Measurements from ENCODE around the gene PDSS2.
"Not testable (repeated sequence)": the region's sequence is repeated elsewhere in the genome, so short reads cannot be mapped to it uniquely, and the experiment has no call there.

PDSS2 gene

GRCh38 chr6:107219851-107220250, 239.5 kb downstream of the PDSS2 start:
- DNase-seq (ENCODE audit: low read depth, low spot score), result no peak

- DNase-seq (ENCODE audit: low read depth, low spot score), result no peak
These were observed 241.2 kb downstream of the PDSS2 start for GRCh38 chr6:107218142-107218541.

GRCh38 chr6:107217248-107217647, 242.1 kb downstream of the PDSS2 start:
- no peak for DNase-seq (ENCODE audit: low read depth, low spot score)

GRCh38 chr6:107216197-107216933, 243.0 kb downstream of the PDSS2 start:
- no peak for DNase-seq (ENCODE audit: low read depth, low spot score)

DNA sequence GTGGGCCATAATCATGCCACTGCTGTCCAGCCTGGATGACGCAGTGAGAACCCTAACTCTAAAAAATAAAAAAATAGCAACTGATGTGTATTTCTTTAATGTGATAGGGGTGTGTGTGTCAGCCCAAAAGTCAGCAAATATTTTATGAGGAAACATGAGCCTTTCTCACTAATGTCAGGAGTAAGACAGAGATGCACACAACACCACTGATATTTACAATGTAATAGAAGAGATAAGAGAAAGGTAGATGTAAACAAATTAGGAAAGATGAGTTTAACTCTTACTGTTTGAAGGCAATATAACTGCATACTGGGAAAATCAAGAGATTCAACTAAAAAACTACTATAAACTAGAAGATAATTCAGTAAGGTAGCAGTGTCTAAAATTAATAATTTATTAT, 244.0 kb downstream of the PDSS2 start:
- DNase-seq (ENCODE audit: low read depth, low spot score), result no peak

DNA sequence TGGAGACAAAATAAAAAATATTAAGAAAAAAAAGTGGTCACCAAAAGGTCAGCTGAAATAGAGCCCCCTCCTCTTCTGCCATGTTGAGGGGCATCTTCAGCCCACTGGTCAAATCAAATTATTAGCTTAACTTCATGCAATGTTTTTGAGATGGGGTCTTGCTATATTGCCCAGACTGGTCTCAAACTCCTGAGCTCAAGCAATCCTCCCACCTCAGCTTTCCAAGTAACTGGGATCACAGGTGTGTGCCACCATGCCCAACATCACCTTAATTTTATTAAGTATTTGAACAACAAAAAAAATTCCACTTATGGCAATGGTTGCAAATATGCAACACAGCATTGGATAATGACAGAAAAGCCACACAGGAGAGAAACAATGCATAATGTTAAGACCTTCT, 244.7 kb downstream of the PDSS2 start:
- DNase-seq (ENCODE audit: low read depth, low spot score), result no peak

GRCh38 chr6:107209406-107210305, 249.7 kb downstream of the PDSS2 start:
- no peak for DNase-seq (ENCODE audit: low read depth, low spot score)

DNA sequence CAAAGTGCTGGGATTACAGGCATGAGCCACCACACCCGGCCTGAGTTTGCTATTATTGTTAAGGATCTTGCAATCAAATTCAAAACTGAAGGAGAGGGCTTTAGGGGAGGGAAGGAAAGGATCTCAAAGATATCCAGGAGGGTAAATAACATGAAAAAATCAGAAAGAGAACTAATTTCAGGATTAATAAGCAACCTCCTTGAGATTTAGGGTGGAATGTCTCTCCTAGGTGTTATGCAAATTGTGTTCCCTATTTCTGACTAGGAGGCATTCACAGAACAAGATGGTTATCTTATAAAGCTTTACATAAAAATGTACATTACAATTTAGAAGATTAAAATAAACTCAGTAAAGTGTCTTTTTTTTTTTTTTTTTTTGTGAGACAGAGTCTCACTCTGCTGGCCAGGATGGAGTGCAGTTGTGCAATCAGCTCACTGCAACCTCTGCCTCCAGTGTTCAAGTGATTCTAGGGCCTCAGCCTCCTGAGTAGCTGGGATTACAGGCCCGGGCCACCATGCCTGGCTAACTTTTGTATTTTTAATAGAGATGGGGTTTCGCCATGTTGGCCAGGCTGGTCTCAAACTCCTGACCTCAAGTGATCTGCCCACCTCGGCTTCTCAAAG, 252.0 kb downstream of the PDSS2 start:
- DNase-seq (ENCODE audit: low read depth, low spot score), result no peak

GRCh38 chr6:107205058-107205998, 254.0 kb downstream of the PDSS2 start:
- DNase-seq (ENCODE audit: low read depth, low spot score), result no peak

- DNase-seq (ENCODE audit: low read depth, low spot score), result no peak
These were observed 256.4 kb downstream of the PDSS2 start for GRCh38 chr6:107202876-107203468.

GRCh38 chr6:107198631-107199416, 260.5 kb downstream of the PDSS2 start:
- DNase-seq (ENCODE audit: low read depth, low spot score), result no peak

DNA sequence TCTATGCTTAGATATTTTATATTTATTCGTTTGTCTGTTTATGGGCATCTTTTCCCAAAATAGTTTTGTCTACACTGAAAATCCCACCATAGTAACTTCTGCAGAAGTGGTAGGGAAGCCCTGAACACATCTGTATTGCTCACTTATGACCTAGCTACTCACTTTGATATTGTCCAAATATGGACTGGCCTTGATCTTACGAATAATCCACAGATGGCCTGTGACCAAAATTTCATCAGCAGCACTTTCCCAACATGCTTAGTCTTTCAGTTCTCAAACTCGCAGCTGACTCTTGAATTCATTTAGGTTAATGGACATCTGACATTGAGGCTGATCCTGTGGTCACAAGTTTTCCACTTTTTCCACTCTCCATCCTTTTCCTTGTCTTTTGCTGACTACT, 263.2 kb downstream of the PDSS2 start:
- no peak for DNase-seq (ENCODE audit: low read depth, low spot score)

DNA sequence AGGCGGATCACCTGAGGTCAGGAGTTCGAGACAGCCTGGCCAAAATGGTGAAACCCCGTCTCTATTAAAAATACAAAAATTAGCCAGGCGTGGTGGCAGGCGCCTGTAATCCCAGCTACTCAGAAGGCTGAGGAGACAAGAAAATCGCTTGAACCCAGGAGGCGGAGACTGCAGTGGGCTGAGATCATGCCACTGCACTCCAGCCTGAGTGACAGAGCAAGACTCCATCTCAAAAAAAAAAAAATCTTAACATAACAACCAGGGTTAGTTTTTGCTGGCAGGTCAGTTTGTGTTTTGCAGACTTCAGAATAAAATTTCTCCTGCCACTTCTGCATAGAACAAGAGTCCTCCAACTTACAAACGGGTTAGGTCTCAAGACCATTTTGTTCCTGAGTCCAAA, 264.6 kb downstream of the PDSS2 start:
- not testable (repeated sequence) for DNase-seq (ENCODE audit: low read depth, low spot score)

GRCh38 chr6:107192830-107193229, 266.5 kb downstream of the PDSS2 start:
- no peak for DNase-seq (ENCODE audit: low read depth, low spot score)

DNA sequence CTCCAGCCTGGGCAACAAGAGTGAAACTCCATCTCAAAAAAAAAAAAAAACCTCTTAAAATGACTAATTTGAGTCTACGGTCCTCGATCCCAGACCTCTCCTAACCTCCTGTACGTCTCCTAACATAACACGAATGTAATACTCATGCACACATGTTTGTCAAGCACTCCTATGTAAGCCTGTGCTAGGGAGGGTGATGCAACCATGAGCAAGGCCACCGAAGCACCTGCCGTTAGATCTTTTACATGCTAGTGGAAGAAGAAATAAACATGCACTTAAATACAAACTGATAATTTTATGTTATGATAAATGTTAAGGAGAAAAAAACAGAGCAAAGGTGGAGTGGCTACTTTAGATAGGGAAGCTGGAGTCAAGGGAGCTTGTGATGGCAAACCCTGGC, 271.7 kb downstream of the PDSS2 start:
- DNase-seq (ENCODE audit: low read depth, low spot score), result no peak

DNA sequence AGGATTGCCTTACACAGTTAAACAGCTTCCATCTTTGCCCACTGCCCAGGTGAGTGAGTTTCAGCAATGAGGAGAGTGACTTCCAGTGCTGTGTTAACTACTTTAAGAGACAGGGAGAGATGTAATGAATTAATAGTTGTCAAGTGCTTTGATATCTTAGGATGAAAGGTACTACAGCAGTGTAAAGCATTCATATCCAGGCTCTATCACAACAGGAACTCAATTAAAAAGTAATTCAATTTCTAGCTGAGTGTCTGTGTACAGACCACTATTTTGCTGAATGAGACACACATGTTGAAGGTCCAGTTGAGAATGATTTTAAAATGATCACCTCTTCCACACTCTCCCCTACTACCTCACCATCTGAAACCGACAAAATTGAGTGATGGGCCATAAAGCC, 273.3 kb downstream of the PDSS2 start:
- no peak for DNase-seq (ENCODE audit: low read depth, low spot score)

GRCh38 chr6:107185391-107185970, 273.9 kb downstream of the PDSS2 start:
- DNase-seq (ENCODE audit: low read depth, low spot score), result no peak

GRCh38 chr6:107184435-107184834, 274.9 kb downstream of the PDSS2 start:
- DNase-seq (ENCODE audit: low read depth, low spot score), result no peak

DNA sequence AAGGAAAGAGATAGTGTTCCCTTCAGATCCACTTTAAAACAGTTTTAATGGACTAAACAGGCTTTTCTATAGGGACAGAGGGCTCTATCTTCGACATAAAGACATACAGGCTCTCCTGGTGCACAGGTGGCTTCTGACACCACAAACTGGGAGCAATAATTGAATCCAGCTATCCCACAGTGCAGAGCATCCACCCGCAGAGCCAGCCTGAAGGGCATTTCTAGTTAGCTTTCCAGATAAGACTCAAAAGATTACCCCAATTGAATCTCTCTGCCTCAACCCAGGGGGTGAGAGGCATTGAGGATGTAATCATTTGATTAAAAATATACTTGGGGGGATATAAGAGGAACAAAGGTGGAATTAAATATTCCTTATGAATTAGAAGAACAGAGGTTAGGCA, 279.3 kb downstream of the PDSS2 start:
- no peak for DNase-seq (ENCODE audit: low read depth, low spot score)

- DNase-seq (ENCODE audit: low read depth, low spot score), result no peak
These were observed 280.4 kb downstream of the PDSS2 start for GRCh38 chr6:107179004-107179403.

Data from activated CD4-positive, CD25-positive, alpha-beta regulatory T cell treated with anti-CD3 and anti-CD28 coated beads, Interleukin-2, amount 50 U/mL, for 16 hours (primary cell).